Caco-2 (cell line): Measurements from ENCODE around the gene DPM2. TPM values are rescaled to one million over a fixed set of nuclear protein-coding genes. Genes with fewer than 3 reads are reported as not detected.
A peak's percentile ranks its signal among the peaks of the same experiment; 100 is the strongest.

Source experiments
- BruUV-seq: library from RNA; stranded (reverse); fragments of 400-500 nt; replicated peaks from 2 replicates; lab custom pipeline; 2021; lab: Mats Ljungman, UMichigan
- CTCF ChIA-PET: fragments of 300-600 bp; sonication (Branson Sonifier 250); formaldehyde crosslinking; loops from one replicate; lab custom pipeline; 2022; ENCODE audit warnings: antibody characterized with exemption; lab: Charles Lee
- POLR2A ChIA-PET: fragments of 300-600 bp; sonication (Branson Sonifier 250); formaldehyde crosslinking; loops from one replicate; lab custom pipeline; 2022; ENCODE audit warnings: antibody characterized with exemption; lab: Charles Lee
- DNase-seq, 2 experiments: peaks; one replicate each; pipeline versions ENCODE4 v3.0.0 to v3.0.0-alpha.2; 2020 to 2022
- H3K27me3 ChIP-seq: replicated peaks from 2 replicates; pipeline ENCODE4 v1.6.0; 2011; ENCODE audit warnings: low read length; ENCODE audit not compliant: control insufficient read depth, insufficient read depth
- H3K36me3 ChIP-seq: 2 replicates; pipeline ENCODE4 v1.5.1; 2011; ENCODE audit warnings: low read length; ENCODE audit not compliant: control insufficient read depth, insufficient read depth
- H3K4me1 ChIP-seq: fragments of 250-450 bp; sonication (Bioruptor Pico); 2 replicates; pipeline ENCODE4 v1.5.1; 2020; ENCODE audit warnings: mild to moderate bottlenecking
- H3K4me3 ChIP-seq: 2 replicates; pipeline ENCODE4 v1.5.1; 2011; ENCODE audit warnings: low read depth, mild to moderate bottlenecking, control low read depth, low read length
- H3K9me3 ChIP-seq: fragments of 250-450 bp; sonication (Bioruptor Pico); 2 replicates; pipeline ENCODE4 v1.5.1; 2020; ENCODE audit warnings: mild to moderate bottlenecking, moderate library complexity
- H3K27ac Mint-ChIP-seq: one replicate; pipeline ENCODE4 v1.8.0; 2022; ENCODE audit warnings: mixed read lengths; ENCODE audit not compliant: unreplicated experiment
- H3K27me3 Mint-ChIP-seq: one replicate; pipeline ENCODE4 v1.8.0; 2022; ENCODE audit warnings: mixed read lengths; ENCODE audit not compliant: insufficient read depth, unreplicated experiment
- H3K36me3 Mint-ChIP-seq: one replicate; pipeline ENCODE4 v1.8.0; 2022; ENCODE audit warnings: mild to moderate bottlenecking, mixed read lengths; ENCODE audit not compliant: insufficient read depth, unreplicated experiment
- H3K4me1 Mint-ChIP-seq: one replicate; pipeline ENCODE4 v1.8.0; 2022; ENCODE audit warnings: low read depth, mixed read lengths; ENCODE audit not compliant: unreplicated experiment
- H3K4me3 Mint-ChIP-seq: one replicate; pipeline ENCODE4 v1.8.0; 2022; ENCODE audit warnings: mild to moderate bottlenecking, moderate library complexity, mixed read lengths; ENCODE audit not compliant: unreplicated experiment
- H3K9me3 Mint-ChIP-seq: one replicate; pipeline ENCODE4 v1.8.0; 2022; ENCODE audit warnings: mixed read lengths; ENCODE audit not compliant: unreplicated experiment
- CTCF ChIP-seq, 2 experiments: fragments of 200-600 bp in 1 of 2; IDR thresholded peaks; 1 replicate in 1 of 2; 2 replicates in 1 of 2; pipeline versions ENCODE4 v1.5.1 to v1.8.0; 2011 to 2022; ENCODE audit warnings: antibody characterized with exemption in 1 of 2, control low read depth in 1 of 2, inconsistent platforms in 1 of 2, low read depth in 1 of 2, low read length in 1 of 2, mild to moderate bottlenecking in 1 of 2, moderate library complexity in 1 of 2; ENCODE audit not compliant: insufficient read depth in 1 of 2, severe bottlenecking in 1 of 2, unreplicated experiment in 1 of 2
- intact Hi-C: fragments of 100-400 bp; cut with micrococcal nuclease; formaldehyde crosslinking; loops from one replicate; pipeline ENCODE4 v1.10.0; 2022; ENCODE audit not compliant: unreplicated experiment
- total RNA-seq: library from RNA; stranded (reverse); gene quantifications from 2 replicates; pipeline ENCODE4 v1.2.3, GENCODE V29; 2022

DPM2 gene
- total RNA-seq, 1 experiment from 2014 or later, result 38.7 TPM

DNA sequence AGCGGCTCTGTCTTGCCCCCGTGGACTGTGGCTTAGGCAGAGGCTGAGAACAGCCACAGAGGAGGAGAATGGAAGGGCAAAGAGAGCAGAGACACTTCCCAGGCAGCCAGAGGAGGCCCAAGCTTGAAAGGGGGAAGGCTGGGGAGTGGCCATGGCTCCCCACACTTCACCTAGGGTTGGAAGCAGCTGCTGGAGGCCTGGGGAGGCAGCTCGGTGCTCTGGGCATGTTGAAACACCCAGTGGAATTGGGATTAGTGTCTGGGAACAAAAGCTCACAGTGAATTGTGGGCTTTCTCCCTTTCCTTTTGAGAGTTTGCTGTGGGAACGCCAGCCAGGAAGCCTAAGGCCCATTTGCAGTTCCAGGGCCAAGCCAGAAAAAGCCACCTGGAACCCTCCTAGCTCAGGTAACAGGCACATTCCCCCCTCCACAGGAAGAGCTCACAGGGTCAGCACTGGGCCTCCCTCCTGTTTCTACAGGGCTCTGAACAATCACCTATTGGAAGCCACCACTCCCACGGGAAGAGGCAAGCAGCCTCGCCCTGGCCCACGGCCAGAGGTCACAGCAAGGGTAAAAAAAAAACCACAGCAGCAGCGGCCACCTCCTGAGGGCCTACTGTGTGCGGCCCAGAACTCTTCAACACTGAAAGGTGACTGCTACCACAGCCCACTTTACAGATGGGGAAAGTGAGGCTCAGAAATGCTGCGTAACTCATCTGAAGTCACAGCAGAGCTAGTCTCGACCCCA, 22.9 kb upstream of the DPM2 start:
- CTCF ChIA-PET, result interaction anchor here (0.6 to 1.0 kb wide), 2 partner anchors 17 to 18 kb away, joined by 3 to 4 read pairs; no protein-coding TSS in a partner anchor
- no peak overlapping the region for H3K4me3 ChIP-seq
- no TSS peak for BruUV-seq
- no peak for TF ChIP-seq CTCF (IDR thresholded peaks at IDR 0.05; ENCODE audit: insufficient read depth in 1 of 2, low read depth in 1 of 2, low read length in 1 of 2, severe bottlenecking in 1 of 2, unreplicated experiment in 1 of 2)
- no peaks in the 10 kb centered on the region for H3K27me3 ChIP-seq
- POLR2A ChIA-PET, result interaction anchor here (0.5 kb wide), 1 partner anchor 20 kb away, joined by 7 read pairs; no protein-coding TSS in a partner anchor
- Mint-ChIP-seq H3K4me3 (no peak overlapping the region), H3K27me3 (no peaks in the 10 kb centered on the region), H3K36me3 (peaks cover 28% of the 10 kb centered on the region), H3K27ac (peak overlapping the region; percentile 1), H3K4me1 (peaks cover 17% of the 10 kb centered on the region), H3K9me3 (no peaks in the 10 kb centered on the region)
- H3K4me1 ChIP-seq, result peaks cover 16% of the 10 kb centered on the region
- no peaks in the 10 kb centered on the region for H3K36me3 ChIP-seq
- DNase-seq, result no peak
- intact Hi-C loops, result no loop called here
- H3K9me3 ChIP-seq, result peaks cover 6% of the 10 kb centered on the region

DNA sequence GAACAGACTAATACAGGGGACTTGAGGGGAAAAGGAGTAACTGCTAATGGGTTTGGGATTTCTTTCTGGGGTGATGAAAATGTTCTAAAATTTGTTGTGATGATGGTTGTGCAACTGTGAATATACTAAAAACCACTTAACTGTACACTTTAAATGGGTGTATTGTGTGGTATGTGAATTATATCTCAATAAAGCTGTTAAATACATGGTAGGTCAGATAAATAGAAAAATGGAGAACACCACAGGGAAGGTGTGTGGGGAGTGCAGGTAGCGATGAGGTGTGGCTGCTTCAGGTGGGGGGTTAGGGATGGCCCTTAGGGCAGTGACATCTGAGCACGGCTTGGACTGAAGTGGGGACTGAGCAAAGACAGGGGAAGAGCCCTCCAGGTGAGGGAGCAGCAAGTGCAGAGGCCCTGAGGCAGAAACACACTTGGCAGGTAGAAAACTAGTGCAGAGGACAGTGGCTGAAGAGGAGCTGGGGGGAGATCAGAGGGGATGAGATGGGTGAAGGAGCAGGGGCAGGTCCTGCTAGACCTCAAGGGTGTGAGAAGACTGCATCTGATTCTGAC, 22.3 kb upstream of the DPM2 start:
- H3K4me1 ChIP-seq, result peaks cover 18% of the 10 kb centered on the region
- BruUV-seq, result no TSS peak
- H3K4me3 Mint-ChIP-seq, result no peak overlapping the region
- CTCF ChIA-PET, result interaction anchor here (0.6 to 1.0 kb wide), 2 partner anchors 17 to 18 kb away, joined by 3 to 4 read pairs; no protein-coding TSS in a partner anchor
- H3K36me3 Mint-ChIP-seq, result peaks cover 30% of the 10 kb centered on the region
- POLR2A ChIA-PET, result no interaction called here
- peaks cover 17% of the 10 kb centered on the region for H3K4me1 Mint-ChIP-seq
- H3K36me3 ChIP-seq, result no peaks in the 10 kb centered on the region
- H3K4me3 ChIP-seq, result no peak overlapping the region
- H3K9me3 ChIP-seq, result peaks cover 6% of the 10 kb centered on the region
- H3K9me3 Mint-ChIP-seq, result no peaks in the 10 kb centered on the region
- intact Hi-C loops, result loop anchor here (5.0 kb wide), 1 partner anchor 157 kb away; no protein-coding TSS in a partner anchor
- no peaks in the 10 kb centered on the region for H3K27me3 Mint-ChIP-seq
- no peak for DNase-seq
- H3K27me3 ChIP-seq, result no peaks in the 10 kb centered on the region
- TF ChIP-seq CTCF (IDR thresholded peaks at IDR 0.05; ENCODE audit: insufficient read depth in 1 of 2, low read depth in 1 of 2, low read length in 1 of 2, severe bottlenecking in 1 of 2, unreplicated experiment in 1 of 2), result no peak
- H3K27ac Mint-ChIP-seq, result peak overlapping the region; percentile 1

GRCh38 chr9:127959398-127959797, 21.7 kb upstream of the DPM2 start:
- H3K36me3 Mint-ChIP-seq, result peaks cover 30% of the 10 kb centered on the region
- no peaks in the 10 kb centered on the region for H3K27me3 Mint-ChIP-seq
- CTCF ChIA-PET, result no interaction called here
- no peak for DNase-seq
- H3K9me3 ChIP-seq, result peaks cover 6% of the 10 kb centered on the region
- H3K36me3 ChIP-seq, result no peaks in the 10 kb centered on the region
- no peaks in the 10 kb centered on the region for H3K9me3 Mint-ChIP-seq
- no peak overlapping the region for H3K4me3 ChIP-seq
- no peak overlapping the region for H3K4me3 Mint-ChIP-seq
- no peak for TF ChIP-seq CTCF (IDR thresholded peaks at IDR 0.05; ENCODE audit: insufficient read depth in 1 of 2, low read depth in 1 of 2, low read length in 1 of 2, severe bottlenecking in 1 of 2, unreplicated experiment in 1 of 2)
- POLR2A ChIA-PET, result no interaction called here
- H3K4me1 ChIP-seq, result peaks cover 20% of the 10 kb centered on the region
- peaks cover 17% of the 10 kb centered on the region for H3K4me1 Mint-ChIP-seq
- BruUV-seq, result no TSS peak
- intact Hi-C loops, result loop anchor here (5.0 kb wide), 1 partner anchor 158 kb away; no protein-coding TSS in a partner anchor
- peak overlapping the region; percentile 1 for H3K27ac Mint-ChIP-seq
- no peaks in the 10 kb centered on the region for H3K27me3 ChIP-seq
